ENCODE results near the gene PROCA1. TPM values are rescaled to one million over a fixed set of nuclear protein-coding genes. Genes with fewer than 3 reads are reported as not detected.
"Not testable (repeated sequence)": the region's sequence is repeated elsewhere in the genome, so short reads cannot be mapped to it uniquely, and the experiment has no call there.

The PROCA1 gene
- total RNA-seq, 1 experiment from 2014 or later: 7.4 TPM

- in situ Hi-C loops (cut with HindIII; ENCODE audit: low pct_unique_long_range_greater_than_20kb, low sequenced_read_pairs): no loop called here
- DNase-seq (ENCODE audit: low read depth): no peak
Measured at GRCh38 chr17:28729950-28730330, 18.3 kb upstream of the PROCA1 start.

GRCh38 chr17:28728364-28729200, 16.9 kb upstream of the PROCA1 start, which contains the start of gene NEK8:
Gene NEK8 (plus strand): TSS chr17:28728788. CDS start chr17:28728814, 26 bp downstream.
- DNase-seq (ENCODE audit: low read depth): peak; percentile 96
- in situ Hi-C loops (cut with HindIII; ENCODE audit: low pct_unique_long_range_greater_than_20kb, low sequenced_read_pairs): no loop called here

GRCh38 chr17:28726627-28727491, 15.2 kb upstream of the PROCA1 start:
- DNase-seq (ENCODE audit: low read depth): peak; percentile 100
- in situ Hi-C loops (cut with HindIII; ENCODE audit: low pct_unique_long_range_greater_than_20kb, low sequenced_read_pairs): no loop called here

GRCh38 chr17:28726226-28726626, 14.5 kb upstream of the PROCA1 start, which contains the start of gene TLCD1:
Gene TLCD1 (minus strand): TSS chr17:28726233. CDS start chr17:28726097, 136 bp downstream.
- in situ Hi-C loops (cut with HindIII; ENCODE audit: low pct_unique_long_range_greater_than_20kb, low sequenced_read_pairs): no loop called here
- peak; percentile 86 for DNase-seq (ENCODE audit: low read depth)

GRCh38 chr17:28725660-28726225, 14.1 kb upstream of the PROCA1 start:
- in situ Hi-C loops (cut with HindIII; ENCODE audit: low pct_unique_long_range_greater_than_20kb, low sequenced_read_pairs): no loop called here
- peak; percentile 81 for DNase-seq (ENCODE audit: low read depth)

- DNase-seq (ENCODE audit: low read depth): peak; percentile 66
- in situ Hi-C loops (cut with HindIII; ENCODE audit: low pct_unique_long_range_greater_than_20kb, low sequenced_read_pairs): no loop called here
Measured at GRCh38 chr17:28725166-28725659, 13.5 kb upstream of the PROCA1 start.

GRCh38 chr17:28724500-28725165, 12.9 kb upstream of the PROCA1 start:
- no peak for DNase-seq (ENCODE audit: low read depth)
- in situ Hi-C loops (cut with HindIII; ENCODE audit: low pct_unique_long_range_greater_than_20kb, low sequenced_read_pairs): no loop called here

GRCh38 chr17:28723836-28724499, 12.3 kb upstream of the PROCA1 start:
- in situ Hi-C loops (cut with HindIII; ENCODE audit: low pct_unique_long_range_greater_than_20kb, low sequenced_read_pairs); DNase-seq (ENCODE audit: low read depth): not testable (repeated sequence)

GRCh38 chr17:28723159-28723835, 11.6 kb upstream of the PROCA1 start:
- in situ Hi-C loops (cut with HindIII; ENCODE audit: low pct_unique_long_range_greater_than_20kb, low sequenced_read_pairs): no loop called here
- no peak for DNase-seq (ENCODE audit: low read depth)

GRCh38 chr17:28722417-28723158, 10.9 kb upstream of the PROCA1 start:
- in situ Hi-C loops (cut with HindIII; ENCODE audit: low pct_unique_long_range_greater_than_20kb, low sequenced_read_pairs): no loop called here
- no peak for DNase-seq (ENCODE audit: low read depth)

- DNase-seq (ENCODE audit: low read depth); in situ Hi-C loops (cut with HindIII; ENCODE audit: low pct_unique_long_range_greater_than_20kb, low sequenced_read_pairs): not testable (repeated sequence)
Measured at GRCh38 chr17:28720997-28721329, 9.3 kb upstream of the PROCA1 start.

GRCh38 chr17:28720247-28720996, 8.7 kb upstream of the PROCA1 start:
- in situ Hi-C loops (cut with HindIII; ENCODE audit: low pct_unique_long_range_greater_than_20kb, low sequenced_read_pairs): no loop called here
- no peak for DNase-seq (ENCODE audit: low read depth)

GRCh38 chr17:28719021-28719433, 7.3 kb upstream of the PROCA1 start:
- in situ Hi-C loops (cut with HindIII; ENCODE audit: low pct_unique_long_range_greater_than_20kb, low sequenced_read_pairs): no loop called here
- DNase-seq (ENCODE audit: low read depth): no peak

- no peak for DNase-seq (ENCODE audit: low read depth)
- in situ Hi-C loops (cut with HindIII; ENCODE audit: low pct_unique_long_range_greater_than_20kb, low sequenced_read_pairs): no loop called here
Measured at GRCh38 chr17:28718333-28719020, 6.8 kb upstream of the PROCA1 start.

- peak; percentile 89 for DNase-seq (ENCODE audit: low read depth)
- in situ Hi-C loops (cut with HindIII; ENCODE audit: low pct_unique_long_range_greater_than_20kb, low sequenced_read_pairs): no loop called here
Measured at GRCh38 chr17:28717578-28718332, 6.1 kb upstream of the PROCA1 start, which contains the start of gene RAB34. Gene RAB34 (minus strand): TSS chr17:28717868. CDS start chr17:28717266, 602 bp downstream.

All from Caki2 (cell line).